IPS-18a (cell line): ENCODE data around the gene AKT1.
"Not testable (repeated sequence)": the region's sequence is repeated elsewhere in the genome, so short reads cannot be mapped to it uniquely, and the experiment has no call there.

Experiments
- H3K27ac ChIP-seq: one replicate; pipeline ENCODE4 v1.5.1; 2013; ENCODE audit warnings: low read length
- H3K27me3 ChIP-seq: one replicate; pipeline ENCODE4 v1.6.1; 2013; ENCODE audit warnings: mild to moderate bottlenecking, low read length; ENCODE audit not compliant: control insufficient read depth, insufficient read depth
- H3K36me3 ChIP-seq: one replicate; pipeline ENCODE4 v1.6.1; 2013; ENCODE audit warnings: low read depth, low read length; ENCODE audit not compliant: control insufficient read depth
- H3K4me1 ChIP-seq: one replicate; pipeline ENCODE4 v1.6.1; 2013; ENCODE audit warnings: low read depth, low read length; ENCODE audit not compliant: control insufficient read depth
- H3K4me3 ChIP-seq: one replicate; pipeline ENCODE4 v1.5.1; 2013; ENCODE audit warnings: low read length
- H3K9ac ChIP-seq: one replicate; pipeline ENCODE4 v1.6.1; 2013; ENCODE audit warnings: mild to moderate bottlenecking, low read length, moderate library complexity
- H3K9me3 ChIP-seq: one replicate; pipeline ENCODE4 v1.6.1; 2013; ENCODE audit warnings: low read depth, low read length; ENCODE audit not compliant: control insufficient read depth

Gene AKT1

DNA sequence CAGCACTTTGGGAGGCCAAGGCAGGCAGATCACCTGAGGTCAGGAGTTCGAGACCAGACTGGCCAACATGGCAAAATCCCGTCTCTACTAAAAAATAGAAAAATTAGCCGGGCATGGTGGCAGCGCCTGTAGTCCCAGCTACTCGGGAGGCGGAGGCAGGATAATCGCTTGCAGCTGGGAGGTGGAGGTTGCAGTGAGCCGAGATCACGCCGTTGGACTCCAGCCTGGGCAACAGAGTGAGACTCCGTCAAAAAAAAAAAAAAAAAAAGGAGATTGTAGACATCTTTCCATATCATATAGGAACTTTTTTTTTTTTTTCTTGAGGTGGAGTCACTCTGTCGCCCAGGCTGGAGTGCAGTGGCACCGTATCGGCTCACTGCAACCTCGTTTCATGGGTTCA lies 19.2 kb upstream of the AKT1 start:
- not testable (repeated sequence) for H3K36me3 ChIP-seq, H3K27me3 ChIP-seq, H3K4me1 ChIP-seq, H3K27ac ChIP-seq, H3K9me3 ChIP-seq, H3K9ac ChIP-seq
- H3K4me3 ChIP-seq: peak overlapping the region; percentile 93

- Histone ChIP-seq H3K4me3 (no peak overlapping the region), H3K36me3 (no peaks in the 10 kb centered on the region), H3K27me3 (peaks cover 9% of the 10 kb centered on the region), H3K9me3 (no peaks in the 10 kb centered on the region), H3K27ac (no peak overlapping the region), H3K4me1 (peaks cover 3% of the 10 kb centered on the region), H3K9ac (no peak overlapping the region)
Measured at GRCh38 chr14:104813286-104813685, 17.7 kb upstream of the AKT1 start.

- Histone ChIP-seq H3K27me3 (no peaks in the 10 kb centered on the region), H3K4me1 (no peaks in the 10 kb centered on the region), H3K9ac (no peak overlapping the region), H3K27ac (no peak overlapping the region), H3K36me3 (no peaks in the 10 kb centered on the region), H3K9me3 (no peaks in the 10 kb centered on the region), H3K4me3 (no peak overlapping the region)
Measured at GRCh38 chr14:104810316-104810715, 14.8 kb upstream of the AKT1 start.

DNA sequence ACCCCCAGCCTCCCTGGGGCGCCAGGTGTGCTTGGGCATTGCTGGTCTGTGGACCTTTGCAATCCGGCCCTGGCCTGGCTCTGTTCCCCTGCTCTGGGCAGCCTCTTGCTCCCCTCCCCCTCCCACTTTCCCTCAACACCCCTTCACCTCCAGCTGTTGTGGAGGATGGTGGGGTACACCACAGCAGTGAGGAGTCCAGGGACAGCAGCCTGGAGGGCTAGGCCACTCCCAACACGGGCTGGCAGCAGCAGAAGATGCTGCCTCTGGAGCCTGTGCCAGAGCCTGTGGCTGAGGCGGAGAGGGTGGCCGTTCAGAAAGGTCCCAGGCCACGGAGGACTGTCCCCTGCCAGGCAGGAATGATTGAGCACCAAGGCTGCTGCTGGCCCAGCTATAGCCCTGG lies 12.9 kb upstream of the AKT1 start:
- H3K27me3 ChIP-seq: no peaks in the 10 kb centered on the region
- H3K9ac ChIP-seq: no peak overlapping the region
- no peak overlapping the region for H3K27ac ChIP-seq
- no peaks in the 10 kb centered on the region for H3K36me3 ChIP-seq
- H3K4me1 ChIP-seq: no peaks in the 10 kb centered on the region
- H3K9me3 ChIP-seq: no peaks in the 10 kb centered on the region
- no peak overlapping the region for H3K4me3 ChIP-seq

DNA sequence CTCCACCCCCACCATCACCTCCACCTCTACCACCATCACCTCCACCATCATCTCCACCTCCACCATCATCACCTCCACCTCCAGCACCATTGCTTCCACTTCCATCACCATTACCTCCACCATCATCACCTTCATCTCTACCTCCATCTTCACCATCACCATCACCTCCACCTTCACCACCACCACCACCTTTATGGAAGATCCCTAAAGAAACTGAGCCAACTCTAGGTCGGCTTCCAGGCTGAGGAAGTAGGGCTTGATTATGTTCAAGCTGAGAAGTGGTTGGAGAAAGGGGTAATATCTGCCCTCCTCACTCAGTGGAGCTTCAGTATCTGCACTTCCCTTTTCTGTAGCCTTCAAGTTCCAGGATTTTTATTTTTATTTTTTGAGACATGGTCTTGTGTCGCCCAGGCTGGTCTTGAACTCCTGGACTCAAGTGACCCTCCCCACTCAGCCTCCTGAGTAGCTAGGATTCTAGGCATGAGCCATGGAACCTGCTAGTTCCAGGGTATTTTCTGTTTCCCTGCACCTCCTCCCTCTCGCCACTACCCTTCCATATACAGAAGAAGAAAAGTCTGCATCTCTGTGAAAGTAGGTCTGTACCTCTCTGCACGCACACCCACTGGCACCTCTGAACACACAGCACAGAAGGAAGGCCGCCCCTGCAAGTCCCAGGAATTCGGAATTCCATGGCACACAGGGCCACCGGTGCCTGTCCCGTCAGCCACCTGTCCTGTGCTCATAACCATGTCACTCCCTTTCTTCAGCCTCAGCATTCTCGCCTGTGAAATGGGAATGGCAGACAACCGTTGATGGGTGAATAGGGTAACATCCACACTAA lies 11.3 kb upstream of the AKT1 start:
- H3K36me3 ChIP-seq: no peaks in the 10 kb centered on the region
- H3K4me1 ChIP-seq: no peaks in the 10 kb centered on the region
- no peak overlapping the region for H3K4me3 ChIP-seq
- no peaks in the 10 kb centered on the region for H3K9me3 ChIP-seq
- H3K27me3 ChIP-seq: peaks cover 10% of the 10 kb centered on the region
- H3K9ac ChIP-seq: no peak overlapping the region
- H3K27ac ChIP-seq: no peak overlapping the region

- no peak overlapping the region for H3K27ac ChIP-seq
- H3K4me3 ChIP-seq: no peak overlapping the region
- no peak overlapping the region for H3K9ac ChIP-seq
- peaks cover 18% of the 10 kb centered on the region for H3K27me3 ChIP-seq
- H3K4me1 ChIP-seq: no peaks in the 10 kb centered on the region
- no peaks in the 10 kb centered on the region for H3K36me3 ChIP-seq
- no peaks in the 10 kb centered on the region for H3K9me3 ChIP-seq
Measured at GRCh38 chr14:104805941-104806624, 10.5 kb upstream of the AKT1 start.

DNA sequence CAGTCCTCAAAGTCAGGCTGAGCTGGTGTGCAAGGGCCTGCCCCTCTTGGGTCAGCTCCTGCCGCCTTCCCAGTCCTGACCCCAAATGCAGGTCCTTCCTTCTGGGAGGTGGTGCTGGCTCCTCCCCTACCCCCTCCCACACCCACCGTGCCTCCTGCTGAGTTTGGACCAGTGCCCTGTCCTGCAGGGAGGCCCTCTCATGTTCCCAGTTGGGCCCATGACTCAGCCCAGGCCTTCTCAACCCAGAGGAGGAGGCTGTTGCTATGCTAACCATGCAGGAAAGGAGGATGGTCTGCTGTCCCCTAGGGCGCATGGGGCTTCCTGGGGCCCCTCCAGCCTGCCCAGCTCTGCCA lies 9.8 kb upstream of the AKT1 start:
- Histone ChIP-seq H3K4me3 (no peak overlapping the region), H3K27ac (no peak overlapping the region), H3K27me3 (peaks cover 21% of the 10 kb centered on the region), H3K36me3 (no peaks in the 10 kb centered on the region), H3K4me1 (no peaks in the 10 kb centered on the region), H3K9ac (no peak overlapping the region), H3K9me3 (no peaks in the 10 kb centered on the region)

- H3K36me3 ChIP-seq: no peaks in the 10 kb centered on the region
- H3K27ac ChIP-seq: no peak overlapping the region
- no peaks in the 10 kb centered on the region for H3K9me3 ChIP-seq
- no peak overlapping the region for H3K9ac ChIP-seq
- no peaks in the 10 kb centered on the region for H3K4me1 ChIP-seq
- H3K27me3 ChIP-seq: peaks cover 24% of the 10 kb centered on the region
- no peak overlapping the region for H3K4me3 ChIP-seq
Measured at GRCh38 chr14:104804481-104805325, 9.2 kb upstream of the AKT1 start.

GRCh38 chr14:104803912-104804410 lies 8.4 kb upstream of the AKT1 start:
- H3K9ac ChIP-seq: no peak overlapping the region
- peaks cover 32% of the 10 kb centered on the region for H3K27me3 ChIP-seq
- H3K36me3 ChIP-seq: no peaks in the 10 kb centered on the region
- H3K9me3 ChIP-seq: no peaks in the 10 kb centered on the region
- H3K27ac ChIP-seq: no peak overlapping the region
- H3K4me1 ChIP-seq: no peaks in the 10 kb centered on the region
- H3K4me3 ChIP-seq: no peak overlapping the region

- no peaks in the 10 kb centered on the region for H3K36me3 ChIP-seq
- no peaks in the 10 kb centered on the region for H3K9me3 ChIP-seq
- H3K27me3 ChIP-seq: peaks cover 37% of the 10 kb centered on the region
- H3K4me3 ChIP-seq: no peak overlapping the region
- no peaks in the 10 kb centered on the region for H3K4me1 ChIP-seq
- no peak overlapping the region for H3K9ac ChIP-seq
- H3K27ac ChIP-seq: no peak overlapping the region
Measured at GRCh38 chr14:104803280-104803911, 7.8 kb upstream of the AKT1 start.
